ENCODE data around the gene ELOVL1. TPM values are rescaled to one million over a fixed set of nuclear protein-coding genes. Genes with fewer than 3 reads are reported as not detected.
"Not testable (repeated sequence)": the region's sequence is repeated elsewhere in the genome, so short reads cannot be mapped to it uniquely, and the experiment has no call there.

The ELOVL1 gene
- total RNA-seq, 1 donor from 2014 or later: 18.7 TPM

- Mint-ChIP-seq H3K27ac (ENCODE audit: unreplicated experiment) (no peak overlapping the region), H3K27me3 (ENCODE audit: unreplicated experiment) (no peaks in the 10 kb centered on the region), H3K4me3 (ENCODE audit: unreplicated experiment) (no peak overlapping the region), H3K9me3 (ENCODE audit: unreplicated experiment) (peaks cover 4% of the 10 kb centered on the region), H3K36me3 (ENCODE audit: unreplicated experiment) (no peaks in the 10 kb centered on the region), H3K4me1 (ENCODE audit: low read depth, unreplicated experiment) (peaks cover 5% of the 10 kb centered on the region)
- no peak for TF ChIP-seq CTCF (IDR thresholded peaks at IDR 0.05; ENCODE audit: partially characterized antibody, unreplicated experiment)
- no peak for DNase-seq
These were observed 4.4 kb upstream of the ELOVL1 start for GRCh38 chr1:43372172-43372571.

GRCh38 chr1:43370564-43370963 lies 2.8 kb upstream of the ELOVL1 start:
- H3K27ac Mint-ChIP-seq (ENCODE audit: unreplicated experiment): no peak overlapping the region
- H3K4me1 Mint-ChIP-seq (ENCODE audit: low read depth, unreplicated experiment): peaks cover 5% of the 10 kb centered on the region
- H3K27me3 Mint-ChIP-seq (ENCODE audit: unreplicated experiment): no peaks in the 10 kb centered on the region
- H3K36me3 Mint-ChIP-seq (ENCODE audit: unreplicated experiment): no peaks in the 10 kb centered on the region
- TF ChIP-seq CTCF (IDR thresholded peaks at IDR 0.05; ENCODE audit: partially characterized antibody, unreplicated experiment): no peak
- peaks cover 4% of the 10 kb centered on the region for H3K9me3 Mint-ChIP-seq (ENCODE audit: unreplicated experiment)
- DNase-seq: no peak
- no peak overlapping the region for H3K4me3 Mint-ChIP-seq (ENCODE audit: unreplicated experiment)

- not testable (repeated sequence) for H3K9me3 Mint-ChIP-seq (ENCODE audit: unreplicated experiment)
These were observed 2.0 kb upstream of the ELOVL1 start for GRCh38 chr1:43369779-43370178.

GRCh38 chr1:43368646-43369020 lies 822 bp upstream of the ELOVL1 start:
- DNase-seq: no peak
- TF ChIP-seq CTCF (IDR thresholded peaks at IDR 0.05; ENCODE audit: partially characterized antibody, unreplicated experiment): no peak
- Mint-ChIP-seq H3K27ac (ENCODE audit: unreplicated experiment) (peak overlapping the region; percentile 82), H3K36me3 (ENCODE audit: unreplicated experiment) (peaks cover 6% of the 10 kb centered on the region), H3K4me1 (ENCODE audit: low read depth, unreplicated experiment) (peaks cover 5% of the 10 kb centered on the region), H3K27me3 (ENCODE audit: unreplicated experiment) (peaks cover 5% of the 10 kb centered on the region), H3K9me3 (ENCODE audit: unreplicated experiment) (peaks cover 4% of the 10 kb centered on the region), H3K4me3 (ENCODE audit: unreplicated experiment) (peak overlapping the region; percentile 89)

More at GRCh38 chr1:43369779-43370178, 2.0 kb upstream of the ELOVL1 start:
- not testable (repeated sequence) for DNase-seq; H3K36me3 Mint-ChIP-seq (ENCODE audit: unreplicated experiment); H3K4me1 Mint-ChIP-seq (ENCODE audit: low read depth, unreplicated experiment); H3K27me3 Mint-ChIP-seq (ENCODE audit: unreplicated experiment); H3K4me3 Mint-ChIP-seq (ENCODE audit: unreplicated experiment); H3K27ac Mint-ChIP-seq (ENCODE audit: unreplicated experiment)

- DNase-seq: peak; percentile 32
- peak overlapping the region; percentile 12 for H3K27ac Mint-ChIP-seq (ENCODE audit: unreplicated experiment)
- peak overlapping the region; percentile 87 for H3K4me3 Mint-ChIP-seq (ENCODE audit: unreplicated experiment)
- H3K4me1 Mint-ChIP-seq (ENCODE audit: low read depth, unreplicated experiment): peaks cover 5% of the 10 kb centered on the region
- peaks cover 4% of the 10 kb centered on the region for H3K9me3 Mint-ChIP-seq (ENCODE audit: unreplicated experiment)
- H3K36me3 Mint-ChIP-seq (ENCODE audit: unreplicated experiment): peaks cover 6% of the 10 kb centered on the region
- peaks cover 5% of the 10 kb centered on the region for H3K27me3 Mint-ChIP-seq (ENCODE audit: unreplicated experiment)
- no peak for TF ChIP-seq CTCF (IDR thresholded peaks at IDR 0.05; ENCODE audit: partially characterized antibody, unreplicated experiment)
These were observed 546 bp downstream of the ELOVL1 start for GRCh38 chr1:43367026-43367903.

Measured in glutamatergic neuron (in vitro differentiated cells).